Measurements from ENCODE around the gene POU2F3. TPM values are rescaled to one million over a fixed set of nuclear protein-coding genes. Genes with fewer than 3 reads are reported as not detected.

Gene POU2F3
- total and polyA plus RNA-seq, 3 donors from 2014 or later, result 0.16 to 0.49 (median 0.31) TPM

DNA sequence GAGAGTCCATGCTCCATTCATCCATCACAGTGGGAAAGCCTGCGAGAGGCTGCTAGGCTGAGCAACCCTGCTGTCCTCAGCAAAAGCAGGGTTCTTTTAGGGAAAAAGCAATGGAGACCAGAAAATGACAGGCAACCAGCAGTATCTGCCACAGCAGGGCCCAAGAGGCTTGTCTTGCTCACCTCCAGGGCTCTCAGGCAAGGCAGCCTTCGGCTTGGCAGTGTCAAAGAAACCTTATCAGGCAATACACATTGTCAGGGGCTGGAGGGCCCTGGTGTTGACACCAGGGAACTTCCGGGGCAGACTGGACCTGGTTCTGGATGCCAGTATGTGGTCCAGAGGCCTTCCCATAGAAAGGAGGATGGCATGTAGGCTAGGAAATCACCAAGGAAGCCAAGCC is 74.9 kb downstream of the POU2F3 start:
- intact Hi-C loops (cut with DNase I; ENCODE audit: low total_unique reads), result no loop called here
- DNase-seq, result no peak
- no peaks in the 10 kb centered on the region for H3K4me1 ChIP-seq
- H3K9me3 ChIP-seq, result no peaks in the 10 kb centered on the region
- no peak overlapping the region for H3K27ac ChIP-seq
- WGBS, 2 donors, result 91 to 94% methylated on average over 3 of the region's 3 CpGs
- H3K36me3 ChIP-seq (ENCODE audit: low read depth, missing control alignments), result no peaks in the 10 kb centered on the region
- no peaks in the 10 kb centered on the region for H3K27me3 ChIP-seq
- no peak overlapping the region for H3K4me3 ChIP-seq
- TF ChIP-seq, protein P1, sequence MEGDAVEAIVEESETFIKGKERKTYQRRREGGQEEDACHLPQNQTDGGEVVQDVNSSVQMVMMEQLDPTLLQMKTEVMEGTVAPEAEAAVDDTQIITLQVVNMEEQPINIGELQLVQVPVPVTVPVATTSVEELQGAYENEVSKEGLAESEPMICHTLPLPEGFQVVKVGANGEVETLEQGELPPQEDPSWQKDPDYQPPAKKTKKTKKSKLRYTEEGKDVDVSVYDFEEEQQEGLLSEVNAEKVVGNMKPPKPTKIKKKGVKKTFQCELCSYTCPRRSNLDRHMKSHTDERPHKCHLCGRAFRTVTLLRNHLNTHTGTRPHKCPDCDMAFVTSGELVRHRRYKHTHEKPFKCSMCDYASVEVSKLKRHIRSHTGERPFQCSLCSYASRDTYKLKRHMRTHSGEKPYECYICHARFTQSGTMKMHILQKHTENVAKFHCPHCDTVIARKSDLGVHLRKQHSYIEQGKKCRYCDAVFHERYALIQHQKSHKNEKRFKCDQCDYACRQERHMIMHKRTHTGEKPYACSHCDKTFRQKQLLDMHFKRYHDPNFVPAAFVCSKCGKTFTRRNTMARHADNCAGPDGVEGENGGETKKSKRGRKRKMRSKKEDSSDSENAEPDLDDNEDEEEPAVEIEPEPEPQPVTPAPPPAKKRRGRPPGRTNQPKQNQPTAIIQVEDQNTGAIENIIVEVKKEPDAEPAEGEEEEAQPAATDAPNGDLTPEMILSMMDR (IDR thresholded peaks at IDR 0.05), result no peak

DNA sequence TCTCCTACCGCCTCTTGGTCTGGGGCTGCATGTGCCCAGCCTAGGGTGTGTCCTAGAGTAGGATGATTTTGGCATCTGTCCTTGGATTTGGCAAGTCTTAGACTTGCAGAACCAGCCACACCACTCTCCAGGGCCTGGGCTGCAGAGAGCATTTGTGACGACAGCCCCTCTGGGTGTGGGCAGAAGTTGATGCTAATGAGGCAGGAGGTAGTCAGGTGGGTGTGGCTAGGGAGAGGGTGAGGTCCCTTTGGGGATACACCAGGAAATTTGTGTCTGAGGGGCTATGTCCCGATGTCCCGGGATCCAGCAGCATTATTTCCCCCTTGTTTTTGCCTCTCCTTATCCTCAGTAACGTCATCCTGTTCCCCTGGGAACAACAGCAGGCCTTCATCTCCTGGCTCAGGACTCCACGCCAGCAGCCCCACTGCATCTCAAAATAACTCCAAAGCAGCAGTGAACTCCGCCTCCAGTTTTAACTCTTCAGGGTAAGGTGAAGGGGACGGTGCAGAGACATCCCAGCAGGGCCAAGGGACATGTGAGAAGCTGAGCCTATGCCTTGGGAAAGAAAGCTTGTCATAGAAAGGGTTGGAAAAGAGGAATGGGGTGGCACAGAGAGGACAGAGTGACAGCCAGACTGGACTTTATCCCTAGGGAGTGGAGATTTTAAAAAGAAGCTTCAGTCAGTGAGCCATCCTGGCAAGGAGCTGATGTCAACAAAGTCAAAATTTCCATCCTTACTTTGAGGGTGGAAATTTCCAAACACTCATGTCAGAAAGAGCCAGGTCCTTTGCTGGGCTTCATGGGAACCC is 77.1 kb downstream of the POU2F3 start:
- no peak for DNase-seq
- no peak overlapping the region for H3K4me3 ChIP-seq
- H3K36me3 ChIP-seq (ENCODE audit: low read depth, missing control alignments), result no peaks in the 10 kb centered on the region
- peak overlapping the region in 1 of 2 donors; percentile 17 for H3K27ac ChIP-seq
- no peaks in the 10 kb centered on the region for H3K4me1 ChIP-seq
- H3K27me3 ChIP-seq, result no peaks in the 10 kb centered on the region
- no peak for TF ChIP-seq POLR2A (IDR thresholded peaks at IDR 0.05)
- TF ChIP-seq, protein P1 (IDR thresholded peaks at IDR 0.05), result no peak
- intact Hi-C loops (cut with DNase I; ENCODE audit: low total_unique reads), result no loop called here
- no peaks in the 10 kb centered on the region for H3K9me3 ChIP-seq
- WGBS, 2 donors, result 33 to 34% methylated on average over 6 to 8 of the region's 8 CpGs

DNA sequence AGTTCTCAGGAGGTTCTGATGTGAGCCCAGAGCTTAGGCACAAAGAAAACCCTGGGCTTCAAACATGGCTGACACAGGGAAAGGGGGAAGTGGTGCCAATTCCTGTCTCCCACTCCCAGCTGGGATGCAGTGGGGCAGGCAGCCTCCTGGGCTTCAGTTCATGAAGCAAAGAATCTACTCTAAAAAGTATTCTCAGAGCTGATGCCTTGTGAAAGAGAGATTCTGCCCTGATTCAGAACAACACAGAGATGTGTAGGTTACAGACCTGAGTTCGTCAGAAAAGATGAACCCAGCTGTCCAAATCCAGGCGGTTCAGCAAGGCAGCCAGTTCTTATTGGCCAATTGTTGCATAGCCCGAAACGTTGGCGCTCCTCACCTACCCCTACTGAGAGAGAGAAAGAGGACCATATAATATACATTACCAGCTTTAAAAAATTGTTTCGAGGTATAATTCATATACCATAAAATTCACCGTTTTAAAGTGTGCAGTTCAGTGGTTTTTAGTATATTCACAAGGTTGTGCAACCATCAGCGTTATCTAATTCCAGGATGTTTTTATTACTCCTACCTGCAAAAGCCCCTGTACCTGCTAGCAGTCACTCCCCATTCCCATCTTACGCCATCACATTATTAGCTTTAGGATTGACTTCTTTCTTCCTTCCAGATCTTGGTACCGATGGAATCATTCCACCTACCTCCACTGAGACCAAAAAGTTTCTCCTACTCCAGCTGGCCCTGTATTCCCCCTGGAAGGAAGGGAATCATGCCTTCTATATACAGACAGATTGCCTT is 77.9 kb downstream of the POU2F3 start:
- no peak for DNase-seq
- intact Hi-C loops (cut with DNase I; ENCODE audit: low total_unique reads), result no loop called here
- H3K4me1 ChIP-seq, result no peaks in the 10 kb centered on the region
- peak overlapping the region in 1 of 2 donors; percentile 17 for H3K27ac ChIP-seq
- no peaks in the 10 kb centered on the region for H3K27me3 ChIP-seq
- TF ChIP-seq POLR2A (IDR thresholded peaks at IDR 0.05), result no peak
- TF ChIP-seq, protein P1 (IDR thresholded peaks at IDR 0.05), result no peak
- H3K9me3 ChIP-seq, result no peaks in the 10 kb centered on the region
- H3K36me3 ChIP-seq (ENCODE audit: low read depth, missing control alignments), result no peaks in the 10 kb centered on the region
- no peak overlapping the region for H3K4me3 ChIP-seq
- WGBS, 2 donors, result 91 to 92% methylated on average over 10 of the region's 10 CpGs

DNA sequence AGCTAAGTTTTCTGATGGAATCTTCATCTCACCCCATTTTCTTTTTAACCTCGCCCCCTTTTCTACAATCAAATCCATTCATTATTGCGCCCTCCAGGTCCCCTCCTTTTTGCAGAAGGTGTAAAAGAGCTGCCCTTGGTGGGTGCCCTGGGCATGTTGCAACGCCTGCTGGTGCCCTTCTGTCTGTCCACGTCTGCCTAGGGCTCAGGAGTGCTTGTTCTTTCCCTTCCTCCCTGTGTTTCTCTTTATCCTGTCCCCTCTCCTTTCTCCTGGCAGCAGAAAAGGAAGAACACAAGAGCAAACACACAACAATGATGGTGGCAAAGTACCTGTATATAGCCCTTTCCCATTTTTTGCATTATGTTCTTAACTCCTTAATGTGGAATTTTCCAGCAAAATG is 79.0 kb downstream of the POU2F3 start:
- DNase-seq, result no peak
- no peak overlapping the region for H3K27ac ChIP-seq
- H3K4me1 ChIP-seq, result no peaks in the 10 kb centered on the region
- H3K27me3 ChIP-seq, result no peaks in the 10 kb centered on the region
- intact Hi-C loops (cut with DNase I; ENCODE audit: low total_unique reads), result no loop called here
- H3K9me3 ChIP-seq, result no peaks in the 10 kb centered on the region
- WGBS, 2 donors, result 84 to 93% methylated on average over 4 of the region's 4 CpGs
- no peak overlapping the region for H3K4me3 ChIP-seq
- TF ChIP-seq, protein P1 (IDR thresholded peaks at IDR 0.05), result no peak
- TF ChIP-seq POLR2A (IDR thresholded peaks at IDR 0.05), result no peak
- no peaks in the 10 kb centered on the region for H3K36me3 ChIP-seq (ENCODE audit: low read depth, missing control alignments)

All from testis (tissue), 3 donors.